ENCODE data around the gene UNK.
A peak's percentile ranks its signal among the peaks of the same experiment; 100 is the strongest.

Gene UNK

GRCh38 chr17:75783069-75783783 lies 1.4 kb upstream of the UNK start:
- TF ChIP-seq CTCF (IDR thresholded peaks at IDR 0.05; ENCODE audit: borderline replicate concordance, control extremely low read depth, extremely low read depth, insufficient read depth, missing control alignments), result peak; percentile 41
- DNase-seq (ENCODE audit: low spot score), result peak; percentile 63
- in situ Hi-C loops (cut with MboI; ENCODE audit: low sequenced_read_pairs, unreplicated experiment), result no loop called here

- TF ChIP-seq CTCF (IDR thresholded peaks at IDR 0.05; ENCODE audit: borderline replicate concordance, control extremely low read depth, extremely low read depth, insufficient read depth, missing control alignments), result no peak
- DNase-seq (ENCODE audit: low spot score), result no peak
- in situ Hi-C loops (cut with MboI; ENCODE audit: low sequenced_read_pairs, unreplicated experiment), result no loop called here
Measured at GRCh38 chr17:75783803-75784472, 668 bp upstream of the UNK start.

GRCh38 chr17:75785016-75785890 lies 647 bp downstream of the UNK start:
- no peak for TF ChIP-seq CTCF (IDR thresholded peaks at IDR 0.05; ENCODE audit: borderline replicate concordance, control extremely low read depth, extremely low read depth, insufficient read depth, missing control alignments)
- in situ Hi-C loops (cut with MboI; ENCODE audit: low sequenced_read_pairs, unreplicated experiment), result no loop called here

GRCh38 chr17:75791254-75791653 lies 6.6 kb downstream of the UNK start:
- TF ChIP-seq CTCF (IDR thresholded peaks at IDR 0.05; ENCODE audit: borderline replicate concordance, control extremely low read depth, extremely low read depth, insufficient read depth, missing control alignments), result no peak

More at GRCh38 chr17:75785016-75785890, 647 bp downstream of the UNK start:
- peak; percentile 87 for DNase-seq (ENCODE audit: low spot score)

GRCh38 chr17:75793460-75793859 lies 8.9 kb downstream of the UNK start:
- in situ Hi-C loops (cut with MboI; ENCODE audit: low sequenced_read_pairs, unreplicated experiment), result no loop called here
- no peak for TF ChIP-seq CTCF (IDR thresholded peaks at IDR 0.05; ENCODE audit: borderline replicate concordance, control extremely low read depth, extremely low read depth, insufficient read depth, missing control alignments)
- no peak for DNase-seq (ENCODE audit: low spot score)

More at GRCh38 chr17:75791254-75791653, 6.6 kb downstream of the UNK start:
- in situ Hi-C loops (cut with MboI; ENCODE audit: low sequenced_read_pairs, unreplicated experiment), result no loop called here
- no peak for DNase-seq (ENCODE audit: low spot score)

All from GM13976 (cell line).